ENCODE measurements around the gene NPFFR1.
"Not testable (repeated sequence)": the region's sequence is repeated elsewhere in the genome, so short reads cannot be mapped to it uniquely, and the experiment has no call there.

The NPFFR1 gene

DNA sequence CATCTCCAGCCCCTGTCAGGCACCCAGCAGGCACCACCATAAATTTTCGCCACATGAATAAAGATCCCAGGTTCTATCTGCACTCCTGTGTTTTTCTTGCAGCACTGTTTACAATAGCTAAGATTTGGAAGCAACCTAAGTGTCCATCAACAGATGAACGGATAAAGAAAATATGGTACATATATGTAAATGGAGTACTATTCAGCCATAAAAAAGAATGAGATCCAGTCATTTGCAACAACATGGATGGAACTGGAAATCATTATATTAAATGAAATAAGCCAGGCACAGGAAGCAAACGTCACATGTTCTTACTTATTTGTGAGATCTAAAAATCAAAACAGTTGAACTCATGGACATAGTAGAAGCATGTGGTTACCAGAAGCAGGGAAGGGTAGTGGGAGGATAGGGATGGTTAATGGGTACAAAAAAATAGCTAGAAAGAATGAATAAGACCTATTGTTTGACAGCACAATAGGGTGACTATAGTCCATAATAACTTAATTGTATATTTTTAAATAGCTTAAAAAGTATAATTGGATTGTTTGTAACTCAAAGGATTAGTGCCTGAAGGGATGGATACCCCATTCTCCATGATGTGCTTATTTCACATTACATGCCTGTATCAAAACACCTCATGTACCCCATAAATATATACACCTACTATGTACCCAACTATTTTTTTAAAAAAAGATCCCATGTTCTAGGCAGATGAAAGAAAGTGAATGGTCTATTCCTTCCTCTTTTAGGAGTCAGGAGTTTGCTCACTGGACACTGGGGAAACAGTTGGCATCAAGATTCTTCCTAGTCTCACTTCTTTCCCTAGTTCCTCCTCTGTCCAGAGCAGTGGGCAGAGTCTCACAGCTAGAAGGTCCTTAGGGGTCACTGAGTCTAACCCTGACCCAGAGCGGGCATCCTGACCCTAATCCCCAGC is 1.0 kb upstream of the NPFFR1 start:
- no peak for DNase-seq

DNA sequence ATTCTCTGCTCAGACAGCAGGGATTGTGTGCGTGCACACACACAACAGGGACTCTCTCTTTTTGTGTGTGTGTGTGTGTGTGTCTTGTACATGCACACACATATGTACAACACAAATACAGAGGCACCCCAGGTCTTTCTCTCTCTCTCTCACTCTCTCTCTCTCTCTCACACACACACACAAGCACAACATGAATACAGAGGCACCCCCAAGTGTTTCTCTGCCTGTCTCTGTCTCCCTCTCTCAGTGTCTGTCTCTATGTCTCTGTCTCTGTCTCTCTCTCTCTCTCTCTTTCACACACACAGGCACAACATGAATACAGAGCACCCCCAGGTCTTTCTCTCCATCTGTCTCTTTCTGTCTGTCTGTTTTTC is 746 bp downstream of the NPFFR1 start:
- no peak for DNase-seq

DNA sequence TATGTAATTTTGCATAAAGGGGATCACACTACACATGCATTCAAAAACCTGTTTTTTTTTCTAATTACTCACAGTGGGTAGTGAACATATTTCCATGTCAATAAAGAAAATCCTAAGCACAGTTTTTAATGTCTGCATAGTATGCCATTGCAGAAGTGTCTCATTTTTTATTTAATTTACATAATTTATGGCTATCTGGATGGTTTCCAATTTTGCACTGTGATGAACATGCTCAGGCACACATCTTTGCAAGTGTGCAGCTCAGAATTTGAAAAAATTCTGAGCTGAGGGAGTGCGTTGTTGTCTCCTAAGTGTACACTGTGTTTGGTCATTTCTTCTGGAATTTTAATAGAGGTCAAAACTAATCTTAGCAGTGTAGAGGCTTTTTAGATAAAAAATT is 2.2 kb downstream of the NPFFR1 start:
- DNase-seq = no peak

DNA sequence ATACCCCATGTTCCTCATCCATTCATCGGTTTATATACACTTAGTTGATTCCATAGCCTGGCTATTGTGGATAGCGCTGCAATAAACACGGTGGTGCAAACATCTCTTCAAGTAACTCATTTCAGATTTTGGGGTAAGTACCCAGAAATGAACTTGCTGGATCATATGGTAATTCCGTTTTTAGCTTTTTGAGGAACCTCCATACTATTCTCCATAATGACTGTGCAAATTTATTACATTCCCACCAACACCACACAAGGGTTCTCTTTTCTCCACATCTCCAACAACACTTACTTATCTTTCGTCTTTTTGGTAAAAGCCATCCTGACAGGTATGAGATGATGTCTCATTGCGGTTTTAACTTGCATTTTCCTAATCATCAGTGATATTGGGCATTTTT is 3.7 kb downstream of the NPFFR1 start:
- no peak for DNase-seq

DNA sequence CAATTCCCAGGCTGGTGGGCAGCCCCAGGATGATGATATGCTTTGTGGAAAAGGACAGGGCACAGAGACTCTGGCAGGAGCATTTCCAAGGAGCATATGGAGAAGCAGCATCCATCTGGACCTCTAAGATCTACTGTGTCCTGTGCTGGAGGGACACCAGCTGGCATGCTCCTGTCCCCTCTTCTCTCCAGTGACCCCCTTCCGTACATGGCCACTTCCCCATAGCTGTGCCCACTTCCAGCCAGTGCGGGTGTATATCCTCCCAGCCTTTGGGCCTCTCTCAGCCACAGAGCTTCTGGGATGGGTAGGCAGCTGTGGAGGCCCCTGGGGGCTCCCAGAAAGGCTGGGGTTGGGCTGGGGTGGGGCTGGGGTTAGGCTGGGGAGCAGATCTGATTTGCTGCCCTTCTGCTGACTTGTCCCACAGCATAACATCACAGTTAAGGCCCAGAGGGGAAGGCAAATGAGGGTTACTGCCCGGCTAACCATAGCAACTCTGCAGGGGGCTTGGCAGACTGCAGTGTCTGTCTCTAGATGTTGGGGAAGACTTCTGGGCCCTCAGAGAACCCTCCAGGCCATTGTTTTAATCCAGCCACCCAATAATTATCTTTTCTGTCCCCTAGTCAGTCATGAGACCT is 6.3 kb downstream of the NPFFR1 start:
- no peak for DNase-seq

DNA sequence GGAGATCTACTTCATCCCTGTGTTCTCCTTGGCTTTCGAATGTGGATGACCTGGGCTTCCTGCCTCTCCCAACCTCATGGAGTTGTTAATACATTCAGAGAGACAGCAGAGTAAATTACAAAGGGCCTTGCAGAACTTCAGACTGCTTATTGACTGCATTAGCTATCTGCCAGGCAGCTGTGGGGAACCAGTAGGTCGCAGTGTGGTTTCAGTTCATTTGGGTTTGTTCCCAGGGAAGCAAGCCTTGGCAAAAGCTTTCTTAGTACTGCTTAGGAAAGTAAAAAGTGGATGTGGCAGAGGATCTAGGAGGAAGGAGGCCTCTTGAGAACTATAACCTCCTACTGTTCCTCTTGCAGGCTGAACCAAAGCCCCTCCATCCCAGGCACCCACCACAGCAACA is 9.2 kb downstream of the NPFFR1 start:
- DNase-seq = peak; percentile 62

DNA sequence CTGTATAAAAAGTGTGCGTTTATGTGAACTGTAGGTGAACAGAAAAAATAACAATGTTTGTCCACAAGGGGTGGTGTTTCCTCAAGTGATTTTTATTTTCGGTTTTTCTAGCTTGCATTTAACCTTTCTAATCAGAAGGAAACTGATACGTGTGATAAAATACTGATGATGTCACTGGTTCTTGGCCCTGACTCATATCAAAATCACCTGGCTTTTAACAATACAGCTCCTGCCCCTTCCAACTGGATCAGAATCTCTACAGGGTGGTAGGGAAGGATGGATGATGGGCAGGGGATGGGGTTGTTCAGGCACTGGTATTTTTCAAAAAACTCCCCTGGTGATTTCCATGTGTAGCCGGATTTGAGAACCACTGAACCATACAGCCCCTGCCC is 10.9 kb downstream of the NPFFR1 start:
- DNase-seq = no peak

DNA sequence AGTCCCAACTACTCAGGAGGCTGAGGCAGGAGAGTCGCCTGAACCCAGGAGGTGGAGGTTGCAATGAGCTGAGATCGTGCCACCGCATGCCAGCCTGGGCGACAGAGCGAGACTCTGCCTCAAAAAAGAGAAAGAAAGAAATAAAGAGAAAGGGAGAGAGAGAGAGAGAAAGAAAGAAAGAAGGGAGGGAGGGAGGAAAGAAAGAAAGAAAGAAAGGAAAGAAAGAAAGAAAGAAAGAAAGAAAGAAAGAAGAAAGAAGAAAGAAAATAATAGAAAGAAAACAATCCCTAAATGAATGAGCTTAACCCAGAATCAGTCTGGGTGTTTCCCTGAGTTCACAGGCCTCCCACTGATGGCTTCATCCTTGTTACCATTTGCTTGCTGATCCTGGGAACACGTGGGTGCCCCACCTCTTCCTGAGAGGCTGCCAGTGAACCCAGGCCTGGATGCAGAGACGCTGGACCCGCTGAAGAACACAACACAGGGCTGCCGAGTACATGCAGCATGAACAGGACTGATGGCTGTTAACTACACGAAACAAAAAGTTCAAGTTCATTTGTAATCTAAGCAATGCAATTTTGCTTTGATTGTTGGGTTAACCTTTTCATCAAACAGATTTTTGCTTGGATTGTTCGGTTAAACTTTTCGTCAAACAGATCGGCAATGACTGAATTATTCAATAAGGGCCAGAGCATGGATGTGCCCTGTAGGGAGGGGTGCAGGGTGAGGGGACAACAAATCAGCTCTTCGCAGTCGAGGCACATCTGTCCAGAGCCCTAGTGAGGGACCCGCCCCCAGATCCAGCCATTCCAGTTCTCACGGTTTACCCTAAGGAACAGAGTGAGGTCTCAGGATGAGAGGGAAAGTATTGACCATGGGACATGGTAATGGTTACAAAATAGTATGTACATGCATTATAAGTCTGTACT is 11.5 kb downstream of the NPFFR1 start:
- no peak for DNase-seq

DNA sequence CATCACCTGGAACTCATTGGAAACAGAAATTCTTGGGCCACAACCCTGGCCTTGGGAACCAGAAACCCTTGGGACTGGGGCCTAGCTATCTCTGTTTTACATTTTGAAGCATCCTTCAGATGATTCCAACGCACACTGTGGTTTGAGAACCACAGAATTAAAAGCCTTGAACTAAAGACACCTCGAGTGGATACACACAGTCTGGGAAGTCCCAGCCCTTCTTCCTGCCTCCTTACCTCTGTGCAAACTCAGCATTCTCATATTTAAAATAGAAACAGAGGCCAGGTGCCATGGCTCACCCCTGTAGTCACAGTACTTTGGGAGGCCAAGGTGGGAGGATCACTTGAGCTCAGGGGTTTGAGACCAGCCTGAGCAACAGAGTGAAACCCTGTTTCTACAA is 12.9 kb downstream of the NPFFR1 start:
- DNase-seq = no peak

DNA sequence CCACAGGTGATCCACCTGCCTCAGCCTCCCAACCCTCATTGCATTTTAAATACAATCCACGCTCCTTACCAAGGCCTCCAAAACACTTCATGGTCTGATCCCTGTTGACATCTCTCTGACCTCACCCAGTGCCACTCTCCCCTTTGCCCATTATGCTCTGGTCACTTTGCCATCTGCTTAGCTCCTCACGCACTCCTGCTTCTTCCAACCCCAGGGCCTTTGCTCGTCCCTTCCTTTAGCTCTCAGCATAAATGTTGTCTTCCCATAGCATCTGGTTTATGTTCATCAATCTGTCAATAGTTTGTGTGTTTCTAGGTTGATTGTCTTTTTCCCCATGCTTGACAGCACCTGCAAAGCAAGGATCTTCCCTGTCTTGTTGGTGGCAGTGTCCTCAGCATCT is 14.1 kb downstream of the NPFFR1 start:
- no peak for DNase-seq

DNA sequence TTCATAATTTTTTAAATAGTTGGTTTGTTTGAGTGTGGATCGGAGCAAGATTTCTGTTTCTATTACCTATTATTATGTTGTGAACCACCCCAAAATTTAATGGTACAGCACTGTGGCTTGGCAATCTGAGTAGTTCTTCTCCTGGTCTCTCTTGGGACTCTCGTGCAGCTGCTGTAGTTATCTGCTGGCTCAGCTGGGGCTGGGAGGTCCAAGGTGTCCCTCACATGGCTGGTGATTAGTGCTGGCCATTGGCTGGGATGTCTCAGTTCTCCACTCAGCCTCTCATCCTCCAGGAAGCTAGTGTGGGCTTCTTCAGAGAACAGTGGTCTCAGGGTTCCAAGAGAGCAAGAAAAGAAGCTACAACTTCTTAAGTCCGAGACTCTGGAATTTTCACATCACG is 15.4 kb downstream of the NPFFR1 start:
- DNase-seq = no peak

DNA sequence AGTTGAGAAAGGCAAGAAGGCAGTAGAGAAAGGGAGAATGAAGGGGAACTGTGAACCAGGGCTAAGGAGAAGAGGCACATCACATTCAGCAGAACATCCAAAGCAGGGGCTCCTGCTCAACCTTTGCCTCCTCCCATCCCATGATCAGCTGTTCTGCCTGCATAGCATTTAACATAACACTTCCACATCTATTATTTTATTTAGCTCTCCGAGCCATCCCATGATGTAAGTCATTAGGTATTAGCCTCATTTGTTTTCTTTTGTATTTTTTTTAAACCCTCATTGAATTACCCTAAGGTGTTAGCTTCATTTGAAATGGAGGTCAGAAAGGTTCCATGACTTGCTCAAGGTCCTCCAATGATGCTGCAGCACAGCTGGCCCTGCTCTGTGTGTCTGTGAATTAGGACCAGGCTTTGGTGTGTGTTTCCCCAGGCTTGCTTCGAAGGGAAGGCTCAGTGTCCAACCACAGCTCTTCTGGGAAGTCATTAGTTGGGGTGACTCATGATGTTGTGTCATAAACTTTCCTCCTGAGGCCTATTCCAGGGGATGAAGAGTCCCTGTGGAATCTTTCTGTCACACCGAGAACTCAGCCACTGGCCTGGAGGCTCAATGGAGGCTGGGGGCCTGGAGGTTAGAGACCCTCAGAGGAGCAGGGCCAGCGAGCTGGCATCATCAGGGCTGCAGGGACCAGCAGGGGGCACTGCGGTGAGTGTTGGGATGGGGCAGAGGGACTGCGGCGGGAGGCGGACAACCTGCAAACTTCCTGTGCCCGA is 16.5 kb downstream of the NPFFR1 start:
- DNase-seq = no peak

DNA sequence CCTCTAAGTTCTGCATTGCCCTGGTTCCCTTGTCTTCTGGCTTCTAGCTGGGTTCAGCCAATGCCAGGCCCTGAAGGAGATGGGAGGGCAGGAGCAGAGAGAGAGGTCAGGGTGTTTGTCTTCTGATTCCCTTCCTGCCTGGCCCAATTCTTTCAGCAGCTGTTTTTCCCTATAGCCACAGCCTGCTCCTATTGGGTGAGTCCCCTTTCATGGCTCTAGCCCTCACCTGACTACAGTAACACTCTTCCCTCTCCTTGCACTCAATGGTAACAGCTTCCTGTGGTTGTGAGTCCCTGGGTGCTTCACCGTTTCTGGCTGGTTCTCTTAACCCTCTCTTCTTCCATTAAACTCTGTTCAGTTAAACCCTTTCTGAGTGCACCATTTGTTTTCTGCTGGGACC is 17.1 kb downstream of the NPFFR1 start:
- no peak for DNase-seq

DNA sequence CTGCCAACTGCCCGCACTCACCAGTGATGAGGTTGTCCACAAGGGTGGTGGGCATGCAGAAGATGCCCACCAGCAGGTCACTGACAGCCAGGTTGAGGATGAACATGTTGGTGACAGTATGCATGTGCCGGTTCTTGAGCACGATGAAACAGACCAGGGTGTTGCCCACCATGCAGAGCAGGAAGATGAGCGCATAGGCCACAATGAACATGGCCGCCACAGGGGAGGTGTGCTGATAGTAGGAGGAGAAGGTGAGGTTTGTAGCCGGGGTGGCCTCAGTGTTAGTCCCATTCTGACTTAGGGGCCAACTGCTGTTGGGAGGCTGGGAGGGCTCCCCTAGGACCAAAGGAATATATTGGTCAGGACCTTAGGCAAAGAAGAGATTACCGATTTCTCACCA is 17.7 kb downstream of the NPFFR1 start:
- no peak for DNase-seq

DNA sequence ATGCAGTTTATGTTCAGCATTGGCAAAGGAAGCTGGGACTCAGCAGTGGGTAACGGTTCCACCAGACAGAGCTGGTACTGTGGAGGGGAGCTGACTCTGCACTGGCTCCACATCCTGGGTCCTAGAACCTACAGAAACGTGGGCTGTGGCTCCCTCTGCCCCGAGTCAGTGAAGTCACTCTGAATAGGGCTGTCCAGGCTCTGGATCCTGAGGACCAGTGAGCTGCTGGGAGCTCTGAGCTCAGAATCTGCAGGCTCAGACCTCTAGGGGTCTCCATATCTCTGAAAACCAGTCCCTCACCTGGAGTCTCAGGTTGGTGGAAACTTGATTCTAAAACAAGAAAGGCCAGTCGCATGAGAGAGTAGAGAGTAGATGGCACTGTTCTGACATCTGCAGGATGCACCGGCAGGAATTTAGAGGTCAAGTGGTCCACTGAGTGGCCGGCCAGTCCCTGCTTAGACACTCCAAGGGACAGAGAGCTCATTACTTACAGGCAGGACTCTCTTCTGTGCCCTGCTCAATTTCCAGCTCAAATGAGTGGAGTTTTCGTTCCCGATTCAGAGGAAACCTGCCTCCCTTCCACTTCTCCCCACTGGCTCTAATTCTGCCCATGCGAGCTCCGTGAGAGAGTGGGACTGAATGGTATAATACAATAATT is 18.6 kb downstream of the NPFFR1 start:
- no peak for DNase-seq

DNA sequence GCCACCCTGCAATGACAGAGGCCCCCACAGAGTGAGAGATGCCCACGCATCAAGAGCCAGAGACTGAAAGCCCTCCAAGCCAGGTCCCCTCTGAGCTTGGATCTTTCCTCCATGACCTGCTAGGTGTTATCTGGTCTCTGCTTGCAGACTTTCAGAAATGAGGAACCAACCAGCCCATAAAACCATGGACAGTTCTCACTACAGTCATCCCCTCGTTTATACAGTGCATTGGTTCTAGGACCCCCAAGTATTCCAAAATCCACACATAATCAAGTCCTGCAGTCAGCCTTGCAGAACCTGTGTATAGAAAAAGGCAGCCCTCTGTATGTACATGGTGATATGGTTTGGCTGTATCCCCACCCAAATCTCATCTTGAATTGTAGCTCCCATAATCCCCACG is 23.1 kb downstream of the NPFFR1 start:
- no peak for DNase-seq

DNA sequence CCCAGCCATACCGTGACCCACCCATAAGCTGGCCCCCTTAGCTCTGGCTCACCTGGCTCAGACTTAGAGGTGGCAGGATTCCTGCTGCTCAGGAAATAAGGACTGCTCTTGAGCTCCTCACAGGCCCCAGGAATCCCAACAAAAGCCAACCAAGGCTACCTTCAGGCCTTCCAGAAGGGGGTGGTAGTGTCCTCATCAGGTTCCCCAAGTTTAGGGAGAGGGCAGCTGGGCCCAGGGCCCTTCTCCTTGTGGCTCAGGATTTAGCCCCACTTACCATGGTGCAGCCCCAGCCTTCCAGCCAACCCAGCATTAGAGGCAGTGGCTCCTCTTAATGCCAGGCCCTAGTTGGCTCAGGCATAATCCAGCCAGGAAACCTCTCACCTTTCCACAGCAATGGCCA is 23.5 kb downstream of the NPFFR1 start:
- no peak for DNase-seq

DNA sequence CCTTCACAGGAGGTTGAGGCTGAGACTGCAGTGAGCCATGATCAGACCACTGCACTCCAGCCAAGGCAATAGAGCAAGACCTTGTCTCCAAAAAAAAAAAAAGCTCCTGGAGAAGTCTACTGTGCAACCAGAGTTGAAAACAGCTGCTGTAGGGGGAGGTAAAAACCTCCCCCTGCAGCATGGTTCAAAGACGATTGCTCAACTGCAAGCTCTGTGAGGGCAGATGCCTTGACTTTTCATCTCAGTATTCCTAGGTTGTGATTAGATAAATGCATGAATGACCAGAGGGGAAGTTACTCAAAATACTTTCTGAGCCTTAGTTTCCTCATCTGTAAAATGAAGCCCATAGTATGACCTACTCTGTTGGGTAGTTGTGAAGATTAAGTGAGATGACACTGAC is 25.6 kb downstream of the NPFFR1 start:
- no peak for DNase-seq

DNA sequence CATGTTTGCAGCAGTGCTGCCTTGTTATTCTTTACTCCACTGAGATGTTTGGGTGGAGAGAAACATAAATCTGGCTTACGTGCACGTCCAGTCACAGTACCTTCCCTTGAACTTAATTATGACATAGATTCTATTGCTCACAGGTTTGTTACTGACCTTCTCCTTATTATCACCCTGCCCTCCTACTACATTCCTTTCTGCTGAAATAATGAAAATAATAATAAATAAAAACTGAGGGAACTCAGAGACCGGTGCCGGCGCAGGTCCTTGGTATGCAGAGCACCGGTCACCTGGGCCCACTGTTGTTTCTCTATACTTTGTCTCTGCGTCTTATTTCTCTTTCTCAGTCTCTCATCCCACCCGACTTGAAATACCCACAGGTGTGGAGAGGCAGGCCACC is 26.0 kb downstream of the NPFFR1 start:
- DNase-seq = not testable (repeated sequence)

DNA sequence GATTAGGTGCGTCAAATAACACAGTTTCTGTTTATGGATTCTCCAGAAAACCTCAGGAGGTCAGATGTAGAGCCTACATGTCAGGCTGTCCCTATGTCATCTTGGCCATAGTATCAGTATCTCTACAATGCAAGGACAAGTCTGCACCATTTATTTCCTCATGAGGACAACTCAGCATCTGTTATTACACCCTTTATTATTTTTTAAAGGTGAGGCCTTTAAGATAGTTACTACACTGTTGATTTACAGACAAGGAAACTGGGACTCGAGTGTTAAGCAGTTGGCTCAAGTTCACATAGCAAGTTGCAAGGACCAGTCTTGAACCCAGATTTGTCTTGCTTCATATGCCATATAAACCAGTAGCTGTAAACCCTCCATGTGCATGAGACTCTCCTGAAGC is 27.3 kb downstream of the NPFFR1 start:
- DNase-seq = no peak

DNA sequence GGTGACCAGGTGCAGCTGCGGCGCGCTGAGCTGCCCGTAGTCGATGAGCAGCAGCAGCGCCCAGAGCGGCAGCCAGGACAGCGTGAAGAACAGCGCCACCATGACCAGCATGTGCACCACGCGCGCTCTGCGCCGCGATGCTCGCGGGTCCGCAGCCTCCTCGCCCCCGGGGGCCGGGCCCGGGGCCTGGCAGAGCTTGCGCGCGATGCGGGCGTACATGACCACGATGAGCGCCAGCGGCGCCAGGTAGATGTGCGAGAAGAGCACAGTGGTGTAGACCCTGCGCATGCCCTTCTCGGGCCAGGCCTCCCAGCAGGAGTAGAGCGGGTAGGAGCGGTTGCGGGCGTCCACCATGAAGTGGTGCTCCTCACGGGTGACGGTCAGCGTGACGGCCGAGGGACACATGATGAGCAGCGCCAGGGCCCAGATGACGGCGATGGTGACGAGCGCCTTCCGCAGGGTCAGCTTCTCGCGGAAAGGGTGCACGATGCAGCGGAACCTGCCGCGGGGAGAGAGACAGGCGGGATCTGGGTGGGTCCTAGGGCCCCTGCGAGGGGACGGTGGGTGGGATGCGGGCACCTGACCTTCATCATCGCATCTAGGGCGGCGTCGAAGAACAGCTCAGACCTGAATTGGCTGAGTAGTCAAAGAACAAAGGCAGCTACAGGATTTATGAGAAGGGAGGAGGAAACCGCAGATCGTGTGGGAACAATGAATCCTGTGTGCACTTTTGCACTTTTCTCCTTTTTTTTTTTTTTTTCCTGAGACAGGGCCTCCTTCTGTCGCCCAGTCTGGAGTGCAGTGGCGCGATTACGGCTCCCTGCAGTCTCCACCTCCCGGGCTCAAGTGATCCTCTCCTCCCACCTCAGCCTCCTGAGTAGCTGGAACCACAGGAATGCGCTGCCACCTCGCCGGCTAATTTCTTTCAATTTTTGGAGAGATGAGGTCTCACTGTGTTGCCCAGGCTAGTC is 28.2 kb downstream of the NPFFR1 start:
- DNase-seq = no peak
